DMS79 (cell line): ENCODE data around the gene NCMAP.
A peak's percentile ranks its signal among the peaks of the same experiment; 100 is the strongest.
"Not testable (repeated sequence)": the region's sequence is repeated elsewhere in the genome, so short reads cannot be mapped to it uniquely, and the experiment has no call there.

Source experiments
- DNase-seq: peaks from one replicate; lab custom pipeline; 2025; lab: John Stamatoyannopoulos, UW

NCMAP gene

DNA sequence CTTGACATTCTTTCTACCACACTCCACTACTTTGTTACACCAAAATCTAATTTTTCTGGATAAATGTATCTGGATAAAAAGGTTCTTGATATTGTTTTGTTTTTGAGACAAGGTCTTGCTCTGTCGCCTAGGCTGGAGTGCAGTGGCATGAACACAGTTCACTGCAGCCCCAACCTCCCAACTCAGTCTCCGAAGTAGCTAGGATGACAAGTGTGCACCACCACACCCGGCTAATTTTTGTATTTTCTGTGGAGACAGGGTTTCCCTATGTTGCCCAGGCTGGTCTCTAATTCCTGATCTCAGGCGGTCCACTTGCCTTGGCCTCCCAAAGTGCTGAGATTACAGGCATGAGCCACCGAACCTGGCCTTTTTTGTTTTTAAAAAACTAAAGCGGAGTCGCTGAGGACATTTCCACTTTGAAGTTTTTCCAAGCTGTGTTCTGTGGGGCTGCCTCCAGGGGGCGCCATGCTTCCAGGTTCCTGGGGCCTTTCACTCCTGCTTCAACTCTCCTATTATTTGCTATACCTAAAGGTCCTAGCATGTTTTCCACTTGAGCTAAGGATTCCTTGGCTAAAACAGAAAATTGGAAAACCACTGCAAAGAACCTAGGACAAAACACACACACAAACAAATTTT lies 14.1 kb upstream of the NCMAP start:
- DNase-seq = no peak

GRCh38 chr1:24544239-24544638 lies 11.6 kb upstream of the NCMAP start:
- no peak for DNase-seq

DNA sequence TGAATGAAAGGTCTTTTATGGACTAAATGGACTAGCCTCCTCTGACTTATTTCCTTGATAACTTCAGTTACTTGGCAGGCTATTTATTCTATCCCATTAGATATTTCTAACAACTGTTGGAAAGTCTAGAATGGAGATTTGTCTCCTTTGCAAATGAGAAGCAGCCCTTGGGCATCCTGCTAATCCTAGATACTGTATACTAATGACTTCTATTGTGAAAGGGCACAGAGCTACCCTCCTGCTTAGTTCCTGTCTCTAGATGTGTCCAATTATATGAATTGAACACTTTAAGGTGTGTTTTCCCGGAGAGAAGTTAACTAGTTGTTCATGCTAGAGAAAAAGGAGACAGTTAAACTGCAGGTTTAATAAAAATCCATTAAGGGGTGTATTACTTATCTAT lies 10.2 kb upstream of the NCMAP start:
- DNase-seq = no peak

GRCh38 chr1:24547195-24547594 lies 8.7 kb upstream of the NCMAP start:
- no peak for DNase-seq

- no peak for DNase-seq
These were observed 7.8 kb upstream of the NCMAP start for GRCh38 chr1:24548070-24548469.

- not testable (repeated sequence) for DNase-seq
These were observed 6.7 kb upstream of the NCMAP start for GRCh38 chr1:24549210-24549609.

DNA sequence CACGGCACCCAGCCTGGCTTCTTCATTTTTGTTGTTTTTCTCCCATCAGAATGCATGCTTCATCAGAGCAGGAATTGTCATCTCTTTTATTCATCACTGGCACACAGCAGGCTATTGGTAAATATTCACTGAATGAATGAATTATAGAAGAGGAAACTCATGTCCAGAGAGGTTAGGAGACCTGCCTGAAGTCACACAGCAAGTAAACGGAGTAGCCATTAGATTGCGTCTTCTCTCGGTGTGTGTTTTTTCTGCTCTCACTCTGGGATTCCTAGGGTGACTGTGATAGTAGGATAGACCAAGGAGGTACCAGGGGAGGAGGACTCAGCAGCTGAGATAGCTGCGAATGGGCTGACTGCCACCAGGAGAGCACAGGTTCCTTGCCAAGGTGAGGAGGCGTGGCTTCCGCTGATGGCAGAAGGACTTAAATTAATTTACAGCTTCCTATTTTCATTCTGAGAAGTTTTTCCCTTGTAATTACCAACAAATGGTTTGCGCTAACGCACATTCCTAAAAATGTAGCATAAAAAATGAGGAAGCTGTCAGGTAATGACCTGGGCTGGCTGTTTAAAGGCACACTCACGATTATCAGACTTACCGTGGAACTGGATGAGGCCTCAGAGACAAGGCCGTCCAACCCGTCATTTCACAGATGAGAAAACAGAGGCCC lies 4.5 kb upstream of the NCMAP start:
- no peak for DNase-seq

DNA sequence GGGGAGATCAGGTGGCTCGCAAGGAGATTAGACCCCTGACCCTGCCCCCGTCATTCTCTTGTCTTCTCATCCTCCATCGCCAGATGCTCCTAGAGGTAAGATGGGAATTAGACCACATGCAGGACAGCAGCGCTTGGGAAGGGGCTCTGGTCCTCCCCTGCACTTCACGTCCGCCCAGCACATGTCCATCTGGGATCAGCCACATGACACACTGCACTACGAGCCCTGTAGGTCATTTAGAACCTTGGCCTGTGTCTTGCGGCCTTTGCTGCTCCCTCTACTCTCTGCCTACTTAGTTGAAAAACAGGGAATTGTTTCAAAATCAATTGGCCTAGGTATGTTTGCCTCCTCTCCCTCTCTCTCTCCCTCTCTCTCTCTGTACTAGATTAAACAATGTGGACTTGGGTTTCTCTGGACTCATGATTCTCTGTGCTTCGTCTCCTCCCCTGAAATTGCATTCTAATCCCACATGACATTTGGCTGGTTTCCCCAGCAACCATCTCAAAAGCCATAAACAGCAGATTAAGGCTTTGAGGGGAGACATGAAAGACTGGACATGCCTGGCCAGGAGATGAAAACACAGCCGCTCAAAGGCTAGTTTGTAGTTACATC lies 3.8 kb upstream of the NCMAP start:
- no peak for DNase-seq

GRCh38 chr1:24553931-24554330 lies 2.0 kb upstream of the NCMAP start:
- no peak for DNase-seq

GRCh38 chr1:24554714-24555113 lies 1.2 kb upstream of the NCMAP start:
- no peak for DNase-seq

GRCh38 chr1:24556414-24556795 lies 518 bp downstream of the NCMAP start:
- DNase-seq = no peak

- DNase-seq = no peak
These were observed 1.3 kb downstream of the NCMAP start for GRCh38 chr1:24557220-24557619.

DNA sequence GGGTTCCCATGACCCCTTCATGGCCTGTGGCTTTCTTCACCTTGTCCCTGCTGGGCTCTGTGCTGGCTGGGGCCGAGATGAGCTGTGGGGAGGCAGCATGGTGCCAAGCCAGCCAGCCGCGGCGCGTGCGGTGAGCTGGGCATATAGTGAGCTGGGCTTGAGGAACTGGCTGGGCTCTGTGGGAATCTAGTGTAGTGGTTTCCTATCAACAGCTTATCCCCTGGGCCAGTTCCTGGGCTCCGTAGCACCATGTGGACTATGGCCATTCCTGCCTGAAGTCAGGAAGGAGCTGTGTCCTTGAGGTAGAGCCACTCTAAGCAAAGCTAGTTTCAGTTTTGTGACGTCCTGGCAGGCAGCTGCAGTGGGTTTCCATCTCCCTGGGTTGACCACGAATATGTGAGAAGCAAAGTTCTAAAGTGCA lies 1.8 kb downstream of the NCMAP start:
- DNase-seq = no peak

GRCh38 chr1:24558455-24558854 lies 2.6 kb downstream of the NCMAP start:
- no peak for DNase-seq

DNA sequence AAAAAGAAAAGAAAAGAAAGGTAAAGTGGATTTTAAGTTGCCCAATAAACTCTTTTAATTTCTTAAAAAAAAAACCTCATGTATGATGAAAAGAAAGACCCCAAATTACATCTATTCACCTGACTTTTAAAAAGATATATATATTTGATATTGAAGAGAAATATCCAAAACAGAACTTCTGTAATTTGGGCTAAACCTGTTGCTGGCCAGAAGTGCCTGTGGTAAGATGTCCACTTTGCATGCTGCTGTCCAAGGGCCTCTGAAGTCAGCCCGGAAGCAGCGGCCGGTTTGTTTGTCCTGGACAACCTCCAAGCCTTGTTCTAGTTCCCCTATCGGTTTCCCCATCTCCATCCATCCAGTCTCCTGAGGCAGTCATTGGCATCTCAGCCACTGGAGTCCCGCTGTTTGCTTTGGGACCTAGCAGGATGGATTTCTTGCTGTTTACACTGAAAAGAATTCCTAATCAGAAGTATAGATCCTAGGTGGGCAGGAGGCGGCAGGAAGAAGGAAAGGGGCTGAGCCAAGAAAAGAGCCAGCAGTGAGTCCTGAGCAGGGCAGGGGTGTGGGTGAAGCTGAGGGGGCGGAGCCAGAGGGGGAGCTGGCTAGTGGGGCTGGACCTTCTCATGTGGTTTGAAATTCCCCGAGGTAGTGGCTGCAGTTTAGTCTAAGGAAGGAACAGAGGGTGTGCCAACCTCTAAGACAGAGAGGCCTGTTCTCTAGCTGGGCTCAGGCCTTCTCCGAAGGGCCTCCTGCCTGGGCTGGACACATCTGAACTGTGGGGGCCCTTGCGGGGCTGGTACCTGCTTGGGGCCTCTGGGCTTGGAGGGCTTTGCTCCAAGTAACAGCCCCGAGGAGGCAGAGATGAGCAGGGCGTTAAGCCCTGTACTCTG lies 3.3 kb downstream of the NCMAP start:
- DNase-seq = no peak

- DNase-seq = no peak
These were observed 4.5 kb downstream of the NCMAP start for GRCh38 chr1:24560361-24560760.

DNA sequence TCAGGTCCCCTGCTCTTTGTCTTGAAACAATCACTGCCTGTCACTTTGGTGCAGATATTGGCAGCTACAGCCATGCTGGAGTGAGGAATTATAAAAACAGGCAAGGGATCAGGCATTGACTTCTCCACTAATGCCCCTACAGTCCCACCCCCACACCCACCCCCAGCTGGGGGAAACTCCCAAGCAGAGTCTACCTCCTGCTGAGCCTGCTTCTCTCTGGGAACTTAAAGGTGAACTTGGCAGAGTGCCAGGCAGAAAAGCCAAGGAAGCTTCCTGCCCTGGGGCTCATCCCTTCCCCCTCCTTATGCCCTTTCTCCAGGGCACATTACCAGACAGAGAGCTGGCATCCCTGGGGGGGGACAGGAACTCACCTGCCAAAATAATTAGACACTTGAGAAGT lies 6.7 kb downstream of the NCMAP start:
- peak; percentile 60 for DNase-seq

DNA sequence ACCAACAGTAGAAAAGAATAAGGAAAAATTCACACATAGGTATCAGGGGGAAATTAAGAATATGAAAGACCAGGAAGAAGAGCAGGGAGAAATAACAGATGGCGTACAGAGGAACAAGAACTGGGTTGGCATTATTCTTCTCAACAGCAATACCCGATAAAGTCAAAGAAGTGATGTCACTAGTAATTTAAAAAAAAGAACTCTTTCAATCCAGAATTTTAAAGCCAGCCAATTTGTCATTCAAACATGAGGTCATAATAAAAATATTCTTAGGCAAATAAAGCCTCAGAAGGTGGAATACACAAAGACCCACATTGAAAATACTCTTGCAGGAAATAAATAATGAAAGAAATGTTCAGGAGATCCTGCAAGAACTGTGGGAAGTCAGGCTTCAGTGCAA lies 8.8 kb downstream of the NCMAP start:
- no peak for DNase-seq

DNA sequence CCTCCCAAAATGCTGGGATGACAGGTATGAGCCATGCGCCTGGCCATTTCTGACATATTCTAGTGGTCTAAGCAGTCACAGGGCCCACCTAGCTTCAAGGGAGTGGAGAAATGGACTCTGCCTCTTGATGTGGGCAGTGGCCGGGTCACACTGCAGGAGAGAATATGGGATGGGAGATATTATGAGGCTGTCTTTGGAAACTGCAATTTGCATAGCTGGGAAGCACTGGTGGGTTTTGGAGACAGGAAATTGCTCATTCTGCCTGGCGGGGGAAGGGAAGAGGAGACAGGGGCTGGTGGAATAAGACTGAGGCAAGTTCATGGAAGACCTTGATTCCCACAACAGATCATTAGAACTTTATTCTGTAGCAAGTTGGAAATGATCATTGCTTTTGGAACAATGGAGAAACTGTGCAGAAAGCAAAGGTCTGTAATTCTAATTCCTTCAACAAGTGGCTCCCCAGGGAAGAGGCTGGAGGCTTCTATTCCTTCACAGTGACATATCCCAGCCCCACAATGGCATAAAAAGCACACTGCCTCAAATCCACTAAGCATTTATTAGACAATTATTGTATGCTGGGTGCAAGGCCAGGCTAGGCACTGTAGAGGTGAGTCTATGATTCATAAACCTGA lies 10.5 kb downstream of the NCMAP start:
- no peak for DNase-seq

GRCh38 chr1:24567792-24568388 lies 12.0 kb downstream of the NCMAP start:
- no peak for DNase-seq

DNA sequence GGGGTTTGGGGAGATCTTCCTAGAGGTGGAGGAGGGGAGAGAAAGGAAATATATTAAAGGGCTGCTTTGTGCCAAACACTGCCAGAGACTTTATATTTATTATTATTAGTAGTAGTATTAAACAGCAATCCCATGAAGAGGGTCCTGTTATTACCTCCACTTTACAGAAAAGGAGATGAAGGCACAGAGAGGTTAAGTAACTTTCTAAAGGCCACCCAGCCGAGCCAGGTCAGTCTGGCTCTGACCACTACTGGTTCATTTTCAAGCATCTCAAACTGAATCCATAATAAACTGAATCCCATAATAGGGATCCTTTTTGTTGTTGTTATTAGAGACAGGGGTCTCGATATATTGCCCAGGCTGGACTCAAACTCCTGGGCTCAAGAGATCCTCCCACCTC lies 12.6 kb downstream of the NCMAP start:
- no peak for DNase-seq
